Measurements from ENCODE around the gene ANO6. TPM values are rescaled to one million over a fixed set of nuclear protein-coding genes. Genes with fewer than 3 reads are reported as not detected.

ANO6 gene
- total and polyA plus RNA-seq, 8 donors: 4.4 to 78.8 (median 21.9) TPM

DNA sequence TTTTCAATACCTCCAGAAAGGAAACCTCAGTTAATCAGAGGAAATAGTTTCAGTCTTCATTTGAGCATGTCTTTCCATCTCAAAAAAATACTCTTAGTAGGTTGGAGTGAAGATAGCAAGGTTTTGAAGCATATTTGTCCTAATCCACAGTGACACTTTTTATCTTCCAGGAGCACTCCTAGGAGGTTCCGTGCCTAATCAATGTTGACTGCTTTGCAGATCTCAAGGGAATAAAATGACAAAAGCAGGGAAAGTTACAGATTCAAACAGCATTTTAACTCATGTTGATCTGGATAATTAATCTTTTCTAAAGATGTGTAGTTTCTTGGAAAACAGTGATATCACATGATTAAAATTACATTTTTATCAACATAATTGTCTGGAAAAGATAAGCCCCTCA lies 213.9 kb downstream of the ANO6 start:
- intact Hi-C loops (cut with DNase I; ENCODE audit: low total_unique reads): no loop called here
- no peaks in the 10 kb centered on the region for H3K27me3 ChIP-seq
- H3K9me3 ChIP-seq: peaks cover 0 to 6% (median 0%) of the 10 kb centered on the region in 4 donors
- no peak overlapping the region for H3K4me3 ChIP-seq
- WGBS, 5 donors: 90 to 100% (median 91%) methylated on average over 1 of the region's 1 CpG
- no peak for TF ChIP-seq POLR2AphosphoS5 (IDR thresholded peaks at IDR 0.05)
- TF ChIP-seq EP300 (IDR thresholded peaks at IDR 0.05): no peak
- TF ChIP-seq POLR2A (IDR thresholded peaks at IDR 0.05): no peak
- TF ChIP-seq, protein P1, sequence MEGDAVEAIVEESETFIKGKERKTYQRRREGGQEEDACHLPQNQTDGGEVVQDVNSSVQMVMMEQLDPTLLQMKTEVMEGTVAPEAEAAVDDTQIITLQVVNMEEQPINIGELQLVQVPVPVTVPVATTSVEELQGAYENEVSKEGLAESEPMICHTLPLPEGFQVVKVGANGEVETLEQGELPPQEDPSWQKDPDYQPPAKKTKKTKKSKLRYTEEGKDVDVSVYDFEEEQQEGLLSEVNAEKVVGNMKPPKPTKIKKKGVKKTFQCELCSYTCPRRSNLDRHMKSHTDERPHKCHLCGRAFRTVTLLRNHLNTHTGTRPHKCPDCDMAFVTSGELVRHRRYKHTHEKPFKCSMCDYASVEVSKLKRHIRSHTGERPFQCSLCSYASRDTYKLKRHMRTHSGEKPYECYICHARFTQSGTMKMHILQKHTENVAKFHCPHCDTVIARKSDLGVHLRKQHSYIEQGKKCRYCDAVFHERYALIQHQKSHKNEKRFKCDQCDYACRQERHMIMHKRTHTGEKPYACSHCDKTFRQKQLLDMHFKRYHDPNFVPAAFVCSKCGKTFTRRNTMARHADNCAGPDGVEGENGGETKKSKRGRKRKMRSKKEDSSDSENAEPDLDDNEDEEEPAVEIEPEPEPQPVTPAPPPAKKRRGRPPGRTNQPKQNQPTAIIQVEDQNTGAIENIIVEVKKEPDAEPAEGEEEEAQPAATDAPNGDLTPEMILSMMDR (IDR thresholded peaks at IDR 0.05): no peak
- DNase-seq: no peak
- H3K27ac ChIP-seq: no peak overlapping the region
- H3K4me1 ChIP-seq: no peaks in the 10 kb centered on the region
- H3K36me3 ChIP-seq: peaks cover 7 to 79% (median 63%) of the 10 kb centered on the region in 4 donors

DNA sequence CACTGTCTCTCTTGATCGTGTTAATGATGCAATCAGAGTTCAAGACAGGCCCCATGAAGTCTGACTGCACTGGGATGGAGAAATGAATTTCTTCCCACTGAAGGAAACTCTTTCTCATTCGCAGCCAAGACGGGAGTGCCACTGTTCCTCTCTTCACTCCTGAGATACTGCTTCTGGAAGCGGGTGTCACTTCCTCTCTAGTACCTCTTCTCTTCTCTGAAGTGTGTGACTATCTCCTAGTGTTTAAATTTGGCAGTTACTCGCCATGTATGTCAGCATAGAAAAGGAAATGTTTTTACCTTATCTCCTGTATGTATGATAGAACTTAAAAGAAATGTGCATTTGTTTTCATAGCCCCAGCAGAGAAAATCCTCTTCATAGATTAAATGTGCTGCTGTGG lies 215.2 kb downstream of the ANO6 start:
- no peaks in the 10 kb centered on the region for H3K27me3 ChIP-seq
- H3K9me3 ChIP-seq: peaks cover 0 to 6% (median 0%) of the 10 kb centered on the region in 4 donors
- no peaks in the 10 kb centered on the region for H3K4me1 ChIP-seq
- peaks cover 7 to 66% (median 52%) of the 10 kb centered on the region in 4 donors for H3K36me3 ChIP-seq
- no peak overlapping the region for H3K27ac ChIP-seq
- WGBS, 5 donors: 88 to 96% (median 94%) methylated on average over 5 of the region's 5 CpGs
- no peak for DNase-seq
- intact Hi-C loops (cut with DNase I; ENCODE audit: low total_unique reads): no loop called here
- H3K4me3 ChIP-seq: no peak overlapping the region
- no peak for TF ChIP-seq EP300 (IDR thresholded peaks at IDR 0.05)

DNA sequence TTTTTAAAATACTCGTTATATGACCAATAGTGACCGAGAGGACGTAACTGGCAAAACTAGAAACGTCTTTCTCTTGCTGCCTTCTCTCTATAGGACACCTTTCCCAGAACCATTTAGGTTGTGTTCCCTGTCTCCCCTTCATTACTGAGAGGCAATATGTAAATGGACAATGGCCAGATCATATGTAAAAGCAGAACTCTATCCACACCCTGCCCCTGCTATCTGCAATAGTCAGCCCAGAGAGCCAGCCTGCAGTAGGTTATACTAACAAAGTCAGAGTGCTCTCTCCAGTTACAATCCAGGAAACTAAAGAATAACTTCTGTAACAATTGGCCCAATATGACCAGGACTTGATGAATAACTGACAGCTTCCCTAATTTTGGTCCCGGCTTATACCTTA lies 216.8 kb downstream of the ANO6 start:
- no peak overlapping the region for H3K4me3 ChIP-seq
- no peaks in the 10 kb centered on the region for H3K4me1 ChIP-seq
- TF ChIP-seq POLR2A (IDR thresholded peaks at IDR 0.05): no peak
- no peak for TF ChIP-seq EP300 (IDR thresholded peaks at IDR 0.05)
- TF ChIP-seq, protein P1 (IDR thresholded peaks at IDR 0.05): no peak
- peaks cover 0 to 6% (median 0%) of the 10 kb centered on the region in 4 donors for H3K9me3 ChIP-seq
- peaks cover 7 to 51% (median 40%) of the 10 kb centered on the region in 4 donors for H3K36me3 ChIP-seq
- no peak for DNase-seq
- no peak overlapping the region for H3K27ac ChIP-seq
- H3K27me3 ChIP-seq: no peaks in the 10 kb centered on the region
- intact Hi-C loops (cut with DNase I; ENCODE audit: low total_unique reads): no loop called here
- 97 to 99% (median 98%) methylated on average over 5 of the region's 5 CpGs for WGBS, 5 donors

DNA sequence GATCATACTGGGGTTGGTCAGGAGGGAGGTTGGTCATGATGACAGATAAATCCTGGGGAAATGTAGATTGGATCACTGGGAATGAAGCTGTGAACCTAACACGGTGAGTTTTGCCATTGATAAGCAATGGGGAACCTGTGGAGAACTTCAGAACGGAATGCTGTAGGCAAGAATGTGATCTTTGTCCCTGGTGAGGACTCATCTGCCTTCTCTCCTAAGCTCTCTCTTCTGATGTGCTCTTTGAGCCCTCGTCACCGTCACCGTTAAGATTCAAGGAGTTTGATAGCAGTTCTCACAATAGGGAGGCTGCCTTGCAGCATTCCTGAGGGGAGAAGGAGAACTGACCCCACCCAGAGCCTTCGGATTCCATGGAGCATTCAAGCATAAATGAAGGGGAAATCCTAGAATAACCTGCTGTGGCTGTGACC lies 217.6 kb downstream of the ANO6 start:
- Histone ChIP-seq H3K36me3 (peaks cover 7 to 44% (median 32%) of the 10 kb centered on the region in 4 donors), H3K4me1 (no peaks in the 10 kb centered on the region), H3K4me3 (no peak overlapping the region), H3K27ac (no peak overlapping the region), H3K9me3 (peaks cover 0 to 6% (median 0%) of the 10 kb centered on the region in 4 donors), H3K27me3 (no peaks in the 10 kb centered on the region)
- no peak for DNase-seq
- intact Hi-C loops (cut with DNase I; ENCODE audit: low total_unique reads): no loop called here
- TF ChIP-seq POLR2A (IDR thresholded peaks at IDR 0.05): no peak
- no peak for TF ChIP-seq EP300 (IDR thresholded peaks at IDR 0.05)
- TF ChIP-seq POLR2AphosphoS5 (IDR thresholded peaks at IDR 0.05): no peak
- TF ChIP-seq, protein P1 (IDR thresholded peaks at IDR 0.05): no peak
- 58 to 77% (median 71%) methylated on average over 6 of the region's 6 CpGs for WGBS, 5 donors

DNA sequence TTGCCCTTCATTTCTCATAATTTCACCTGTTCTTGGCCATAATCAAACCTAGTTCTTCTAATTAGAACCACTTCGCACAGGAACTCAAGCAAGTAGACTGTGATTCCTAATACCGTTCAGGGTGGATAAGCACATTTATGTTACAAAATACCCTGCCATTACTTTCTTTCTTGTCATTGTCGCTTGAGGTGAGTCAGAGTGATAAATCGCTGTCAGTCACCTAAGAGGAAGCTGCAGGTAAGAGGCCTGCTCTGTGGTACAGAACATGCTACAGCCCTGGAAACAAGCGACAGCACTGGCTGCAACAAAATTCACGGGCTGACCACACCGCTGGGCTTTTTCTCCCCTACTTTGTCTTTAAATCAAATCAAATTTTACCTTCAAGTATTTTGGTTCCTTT lies 218.2 kb downstream of the ANO6 start:
- Histone ChIP-seq H3K27ac (no peak overlapping the region), H3K27me3 (no peaks in the 10 kb centered on the region), H3K36me3 (peaks cover 7 to 39% (median 27%) of the 10 kb centered on the region in 4 donors), H3K4me3 (no peak overlapping the region), H3K4me1 (no peaks in the 10 kb centered on the region), H3K9me3 (peaks cover 0 to 6% (median 0%) of the 10 kb centered on the region in 4 donors)
- DNase-seq: no peak
- TF ChIP-seq EP300 (IDR thresholded peaks at IDR 0.05): no peak
- TF ChIP-seq, protein P1 (IDR thresholded peaks at IDR 0.05): no peak
- TF ChIP-seq POLR2A (IDR thresholded peaks at IDR 0.05): no peak
- no peak for TF ChIP-seq POLR2AphosphoS5 (IDR thresholded peaks at IDR 0.05)
- WGBS, 5 donors: 81 to 98% (median 90%) methylated on average over 7 of the region's 7 CpGs
- intact Hi-C loops (cut with DNase I; ENCODE audit: low total_unique reads): no loop called here
